ENCODE measurements around the gene TMCC2. TPM values are rescaled to one million over a fixed set of nuclear protein-coding genes. Genes with fewer than 3 reads are reported as not detected.

TMCC2 gene
- total and polyA plus RNA-seq, 2 donors (not counting 1 experiment from before 2014, with no cell fraction given), result 2.0 to 4.0 TPM

DNA sequence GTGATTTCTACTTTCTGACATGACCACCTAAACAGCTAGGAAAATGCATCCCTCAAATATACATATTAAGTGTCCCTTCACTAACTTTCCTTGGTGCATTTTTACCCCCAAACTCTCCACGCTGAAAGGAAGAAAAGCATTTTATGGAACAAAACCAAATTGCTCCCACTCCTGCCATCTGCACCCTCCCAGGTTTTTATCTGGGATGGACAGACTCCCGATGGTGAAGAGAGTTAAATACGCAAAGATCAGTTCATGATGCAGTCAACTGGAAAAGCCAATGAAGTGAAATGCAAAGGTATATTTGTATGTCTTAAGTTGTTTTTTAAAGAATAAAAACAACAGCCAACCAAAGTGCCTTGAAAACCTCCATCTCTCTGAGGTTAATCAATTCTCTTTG lies 18.9 kb upstream of the TMCC2 start:
- TF ChIP-seq, protein P1, sequence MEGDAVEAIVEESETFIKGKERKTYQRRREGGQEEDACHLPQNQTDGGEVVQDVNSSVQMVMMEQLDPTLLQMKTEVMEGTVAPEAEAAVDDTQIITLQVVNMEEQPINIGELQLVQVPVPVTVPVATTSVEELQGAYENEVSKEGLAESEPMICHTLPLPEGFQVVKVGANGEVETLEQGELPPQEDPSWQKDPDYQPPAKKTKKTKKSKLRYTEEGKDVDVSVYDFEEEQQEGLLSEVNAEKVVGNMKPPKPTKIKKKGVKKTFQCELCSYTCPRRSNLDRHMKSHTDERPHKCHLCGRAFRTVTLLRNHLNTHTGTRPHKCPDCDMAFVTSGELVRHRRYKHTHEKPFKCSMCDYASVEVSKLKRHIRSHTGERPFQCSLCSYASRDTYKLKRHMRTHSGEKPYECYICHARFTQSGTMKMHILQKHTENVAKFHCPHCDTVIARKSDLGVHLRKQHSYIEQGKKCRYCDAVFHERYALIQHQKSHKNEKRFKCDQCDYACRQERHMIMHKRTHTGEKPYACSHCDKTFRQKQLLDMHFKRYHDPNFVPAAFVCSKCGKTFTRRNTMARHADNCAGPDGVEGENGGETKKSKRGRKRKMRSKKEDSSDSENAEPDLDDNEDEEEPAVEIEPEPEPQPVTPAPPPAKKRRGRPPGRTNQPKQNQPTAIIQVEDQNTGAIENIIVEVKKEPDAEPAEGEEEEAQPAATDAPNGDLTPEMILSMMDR (IDR thresholded peaks at IDR 0.05), result no peak
- TF ChIP-seq EZH2 (IDR thresholded peaks at IDR 0.05; ENCODE audit: borderline replicate concordance, insufficient read depth, low read depth, low read length, poor library complexity, severe bottlenecking), result no peak
- Mint-ChIP-seq H3K27me3 (no peaks in the 10 kb centered on the region), H3K27ac (no peak overlapping the region), H3K4me3 (peak overlapping the region; percentile 19), H3K9me3 (ENCODE audit: insufficient read depth) (no peaks in the 10 kb centered on the region), H3K4me1 (peaks cover 41% of the 10 kb centered on the region)
- Histone ChIP-seq H3K4me3 (ENCODE audit: control extremely low read depth in 1 of 5, extremely low read depth in 1 of 5, insufficient read depth in 1 of 5, low read depth in 2 of 5, low read length in 4 of 5) (no peak overlapping the region), H3K79me2 (ENCODE audit: control insufficient read depth, insufficient read depth, low read length) (peaks cover 73% of the 10 kb centered on the region), H3K9me3 (ENCODE audit: control extremely low read depth in 1 of 3, control insufficient read depth in 2 of 3, insufficient read depth in 1 of 3, low read length in 2 of 3) (no peaks in the 10 kb centered on the region), H4K20me1 (ENCODE audit: control insufficient read depth, insufficient read depth, low read length, poor library complexity, severe bottlenecking) (peaks cover 19% of the 10 kb centered on the region), H3K4me2 (replicated peaks; ENCODE audit: low read depth, low read length, poor library complexity, severe bottlenecking) (no peak overlapping the region), H3K27ac (ENCODE audit: low read length in 2 of 2) (no peak overlapping the region), H2AFZ (ENCODE audit: insufficient read depth, low read depth, low read length, poor library complexity, severe bottlenecking) (no peak overlapping the region), H3K36me3 (replicated peaks in 1 of 2; ENCODE audit: control extremely low read depth in 1 of 2, control insufficient read depth in 1 of 2, extremely low read depth in 1 of 2, insufficient read depth in 2 of 2, low read length in 1 of 2) (no peaks in the 10 kb centered on the region), H3K9ac (ENCODE audit: low read length) (no peak overlapping the region), H3K4me1 (ENCODE audit: control insufficient read depth in 2 of 2, insufficient read depth in 2 of 2, low read length in 2 of 2) (peaks cover 15 to 19% of the 10 kb centered on the region in 2 donors), H3K27me3 (replicated peaks in 1 of 4; ENCODE audit: control extremely low read depth in 1 of 4, control insufficient read depth in 3 of 4, insufficient read depth in 4 of 4, low read length in 3 of 4) (no peaks in the 10 kb centered on the region)
- no peak for DNase-seq
- CTCF ChIA-PET, result no interaction called here
- ATAC-seq (ENCODE audit: low read depth), result no peak
- POLR2A ChIA-PET, result interaction anchor here (0.6 kb wide), 1 partner anchor 20 kb away, joined by 4 read pairs; no protein-coding TSS in a partner anchor
- intact Hi-C loops (cut with micrococcal nuclease), result no loop called here
- WGBS (ENCODE audit: insufficient coverage), result 80% methylated on average over 1 of the region's 3 CpGs

DNA sequence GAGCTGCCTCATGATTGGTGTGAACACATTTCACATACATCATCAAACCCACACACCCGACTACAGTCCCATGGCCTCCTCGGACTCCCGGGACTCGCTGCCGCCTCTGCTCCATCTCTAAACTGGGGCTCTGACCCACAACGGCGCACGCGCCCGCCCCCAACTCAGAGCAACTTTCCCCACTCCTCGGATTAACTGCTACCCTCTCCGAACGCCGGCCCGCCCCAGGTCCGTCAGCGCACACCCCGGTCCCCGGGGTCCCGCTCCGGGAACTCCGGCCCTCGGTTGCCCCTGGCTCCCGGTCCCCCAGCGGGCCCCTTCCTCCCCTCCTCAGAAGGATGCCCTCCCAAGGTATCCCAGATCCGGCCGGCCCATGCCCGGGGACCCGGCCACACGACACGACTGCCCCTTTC lies 17.0 kb upstream of the TMCC2 start:
- POLR2A ChIA-PET, result interaction anchor here (0.6 to 1.8 kb wide), 3 partner anchors 18 to 1352 kb away, joined by 3 to 8 read pairs (median 5); no protein-coding TSS in a partner anchor
- Mint-ChIP-seq H3K27me3 (no peaks in the 10 kb centered on the region), H3K27ac (peak overlapping the region; percentile 96), H3K9me3 (ENCODE audit: insufficient read depth) (no peaks in the 10 kb centered on the region), H3K4me3 (peak overlapping the region; percentile 96), H3K4me1 (peaks cover 48% of the 10 kb centered on the region)
- H3K27me3 ChIP-seq (replicated peaks in 1 of 4; ENCODE audit: control extremely low read depth in 1 of 4, control insufficient read depth in 3 of 4, insufficient read depth in 4 of 4, low read length in 3 of 4), result no peaks in the 10 kb centered on the region
- peak overlapping the region; percentile 92 for H3K9ac ChIP-seq (ENCODE audit: low read length)
- H3K27ac ChIP-seq (ENCODE audit: low read length in 2 of 2), result peak overlapping the region; percentile 64 to 75
- H3K79me2 ChIP-seq (ENCODE audit: control insufficient read depth, insufficient read depth, low read length), result peaks cover 55% of the 10 kb centered on the region
- peak; percentile 0 for ATAC-seq (ENCODE audit: low read depth)
- intact Hi-C loops (cut with micrococcal nuclease), result loop anchor here (1.0 kb wide), 5 partner anchors 17 to 422 kb away; partner anchors contain the start of genes ELK4, NUAK2 and TMCC2
- CTCF ChIA-PET, result interaction anchor here (1.0 to 1.5 kb wide), 2 partner anchors 45 to 69 kb away, joined by 3 to 4 read pairs; no protein-coding TSS in a partner anchor
- peak overlapping the region; percentile 66 to 96 (median 91) for H3K4me3 ChIP-seq (ENCODE audit: control extremely low read depth in 1 of 5, extremely low read depth in 1 of 5, insufficient read depth in 1 of 5, low read depth in 2 of 5, low read length in 4 of 5)
- H3K4me2 ChIP-seq (replicated peaks; ENCODE audit: low read depth, low read length, poor library complexity, severe bottlenecking), result peak overlapping the region; percentile 89
- no peaks in the 10 kb centered on the region for H3K9me3 ChIP-seq (ENCODE audit: control extremely low read depth in 1 of 3, control insufficient read depth in 2 of 3, insufficient read depth in 1 of 3, low read length in 2 of 3)
- H4K20me1 ChIP-seq (ENCODE audit: control insufficient read depth, insufficient read depth, low read length, poor library complexity, severe bottlenecking), result peaks cover 6% of the 10 kb centered on the region
- H3K4me1 ChIP-seq (ENCODE audit: control insufficient read depth in 2 of 2, insufficient read depth in 2 of 2, low read length in 2 of 2), result peaks cover 22 to 25% of the 10 kb centered on the region in 2 donors
- WGBS (ENCODE audit: insufficient coverage), result 1% methylated on average over 30 of the region's 31 CpGs
- TF ChIP-seq EZH2 (IDR thresholded peaks at IDR 0.05; ENCODE audit: borderline replicate concordance, insufficient read depth, low read depth, low read length, poor library complexity, severe bottlenecking), result no peak
- TF ChIP-seq, protein P1 (IDR thresholded peaks at IDR 0.05), result no peak
- H2AFZ ChIP-seq (ENCODE audit: insufficient read depth, low read depth, low read length, poor library complexity, severe bottlenecking), result peak overlapping the region; percentile 97
- H3K36me3 ChIP-seq (replicated peaks in 1 of 2; ENCODE audit: control extremely low read depth in 1 of 2, control insufficient read depth in 1 of 2, extremely low read depth in 1 of 2, insufficient read depth in 2 of 2, low read length in 1 of 2), result no peaks in the 10 kb centered on the region
- no peak for DNase-seq
